ENCODE results near the gene ZNF391.
"Not testable (repeated sequence)": the region's sequence is repeated elsewhere in the genome, so short reads cannot be mapped to it uniquely, and the experiment has no call there.

ZNF391 gene

GRCh38 chr6:27424851-27425250, 36.3 kb downstream of the ZNF391 start:
- not testable (repeated sequence) for DNase-seq

DNA sequence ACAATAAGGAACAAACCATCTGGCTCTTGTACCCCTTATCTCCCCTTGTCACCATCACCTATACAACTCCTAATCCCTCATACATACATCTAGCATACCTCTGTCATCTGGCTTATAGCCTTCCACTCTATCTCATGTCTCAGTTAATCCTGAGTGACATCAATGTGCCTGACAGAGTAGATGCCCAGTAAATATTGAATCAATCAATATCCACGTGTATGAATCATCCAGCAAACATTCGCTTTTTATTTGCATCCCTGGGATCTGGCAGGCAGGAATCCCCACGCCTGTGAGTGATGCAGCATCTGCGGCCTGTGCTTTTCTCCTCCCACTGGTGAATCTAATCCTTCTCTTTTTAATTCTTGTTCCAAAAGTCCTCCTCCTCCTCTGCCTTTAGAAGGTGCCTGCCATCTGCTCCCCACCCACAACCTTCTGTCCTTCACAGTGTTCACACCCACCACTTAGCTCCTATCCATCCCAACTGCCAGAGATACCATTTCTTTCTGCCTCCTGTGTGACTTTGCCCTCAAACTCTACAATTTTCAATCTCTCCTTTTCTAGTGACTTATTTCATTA, 37.6 kb downstream of the ZNF391 start:
- no peak for DNase-seq

DNA sequence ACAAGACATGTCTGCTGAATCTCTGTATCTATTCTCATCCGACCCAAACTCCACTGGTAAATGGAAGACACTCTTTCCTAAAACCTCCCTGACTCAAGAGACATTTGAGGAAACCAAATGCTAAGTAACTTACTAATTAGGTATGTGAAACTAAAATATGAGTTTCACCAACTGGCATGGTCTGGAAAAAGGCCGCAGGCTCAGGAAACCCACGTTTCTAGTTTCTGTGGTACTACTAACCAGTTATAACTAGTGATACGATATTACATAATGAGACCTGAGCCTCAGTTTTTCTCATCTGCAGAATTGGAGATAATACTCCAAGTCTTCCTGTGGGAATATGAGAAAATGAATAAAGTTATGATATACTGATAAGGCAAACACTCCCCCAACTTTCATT, 39.9 kb downstream of the ZNF391 start:
- DNase-seq: no peak

DNA sequence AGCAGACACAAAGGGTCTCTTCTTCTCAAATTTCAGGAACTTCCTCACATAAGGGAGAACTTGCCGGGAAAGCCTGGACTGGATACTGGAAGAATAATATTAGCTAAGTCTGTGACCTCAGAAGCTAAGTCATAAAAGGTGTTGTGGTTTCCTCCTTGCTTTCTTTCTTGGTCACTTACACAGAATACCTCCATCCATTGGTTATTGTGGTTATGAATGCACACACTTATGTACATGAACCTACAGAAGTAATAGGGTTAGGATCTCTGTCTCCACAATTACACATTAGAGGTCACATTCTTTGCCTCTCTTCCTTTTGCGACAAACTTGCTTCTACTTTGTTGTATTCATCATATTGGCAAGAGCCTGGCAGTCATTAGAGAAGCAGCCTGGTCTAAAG, 40.4 kb downstream of the ZNF391 start:
- DNase-seq: no peak

GRCh38 chr6:27433714-27434113, 45.2 kb downstream of the ZNF391 start:
- DNase-seq: no peak

GRCh38 chr6:27439371-27439770, 50.8 kb downstream of the ZNF391 start:
- no peak for DNase-seq

DNA sequence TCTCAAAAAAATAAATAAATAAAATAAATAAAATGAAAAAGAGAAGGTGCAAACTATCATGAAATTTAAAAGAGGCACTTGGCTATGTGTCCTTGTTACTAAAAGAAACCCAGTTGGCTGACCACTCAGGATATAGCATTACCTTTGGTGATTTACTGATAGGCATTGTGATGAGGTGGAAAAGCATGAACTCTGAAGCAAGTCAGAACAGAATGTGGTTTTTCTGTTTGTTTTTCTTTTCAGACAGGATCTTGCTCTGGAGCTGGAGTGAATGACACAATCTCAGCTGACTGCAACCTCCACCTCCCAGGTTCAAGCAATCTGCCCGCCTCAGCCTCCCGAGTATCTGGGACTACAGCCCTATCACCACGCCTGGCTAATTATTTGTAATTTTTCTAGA, 52.4 kb downstream of the ZNF391 start:
- DNase-seq: no peak

DNA sequence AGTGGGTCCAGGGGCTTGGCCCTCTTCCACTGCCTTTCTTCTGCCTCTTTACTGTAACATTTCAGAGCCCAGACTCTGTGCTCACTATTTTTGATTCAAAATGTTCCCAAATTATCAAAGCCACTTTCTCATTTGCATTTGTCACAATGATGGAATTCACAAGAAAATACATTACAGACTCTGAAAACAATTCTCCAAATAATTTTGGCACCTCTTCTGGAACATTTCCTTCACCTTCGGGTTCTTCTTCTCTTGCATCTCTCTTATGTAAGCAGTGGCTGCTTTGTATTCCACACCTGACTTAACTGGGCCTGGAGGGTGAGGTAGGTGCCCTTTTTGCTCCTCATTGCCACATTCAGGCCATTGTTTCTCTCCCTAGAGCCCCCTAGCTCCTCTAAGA, 54.4 kb downstream of the ZNF391 start:
- DNase-seq: no peak

- no peak for DNase-seq
Observed at GRCh38 chr6:27448456-27448855, 59.9 kb downstream of the ZNF391 start.

DNA sequence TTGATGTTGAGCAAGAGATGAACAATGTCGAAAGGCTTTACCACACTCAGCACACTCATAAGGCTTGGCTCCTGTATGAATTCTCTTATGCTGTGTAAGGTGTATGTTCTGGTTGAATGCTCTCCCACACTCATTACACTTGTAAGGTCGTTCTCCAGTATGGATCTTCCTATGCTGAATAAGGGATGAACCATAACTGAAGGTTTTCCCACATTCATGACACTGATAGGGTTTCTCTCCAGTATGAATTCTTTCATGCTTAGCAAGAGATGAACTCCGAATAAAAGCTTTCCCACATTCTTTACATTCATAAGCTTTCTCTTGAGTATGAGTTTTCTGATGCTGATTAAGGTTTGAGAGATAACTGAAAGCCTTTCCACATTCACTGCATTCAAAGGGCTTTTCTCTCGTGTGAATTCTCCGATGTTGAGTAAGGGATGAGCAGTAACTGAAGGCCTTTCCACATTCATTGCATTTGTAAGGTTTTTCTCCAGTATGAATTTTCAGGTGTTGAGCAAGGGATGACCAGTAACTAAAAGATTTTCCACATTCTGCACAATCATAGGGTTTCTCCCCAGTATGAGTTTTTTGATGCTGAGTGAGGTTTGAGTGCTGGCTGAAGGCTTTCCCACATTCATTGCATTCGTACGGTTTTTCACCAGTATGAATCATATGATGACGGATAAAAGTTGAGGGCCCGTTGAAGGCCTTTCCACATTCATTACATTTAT, 63.3 kb downstream of the ZNF391 start:
- DNase-seq: no peak

DNA sequence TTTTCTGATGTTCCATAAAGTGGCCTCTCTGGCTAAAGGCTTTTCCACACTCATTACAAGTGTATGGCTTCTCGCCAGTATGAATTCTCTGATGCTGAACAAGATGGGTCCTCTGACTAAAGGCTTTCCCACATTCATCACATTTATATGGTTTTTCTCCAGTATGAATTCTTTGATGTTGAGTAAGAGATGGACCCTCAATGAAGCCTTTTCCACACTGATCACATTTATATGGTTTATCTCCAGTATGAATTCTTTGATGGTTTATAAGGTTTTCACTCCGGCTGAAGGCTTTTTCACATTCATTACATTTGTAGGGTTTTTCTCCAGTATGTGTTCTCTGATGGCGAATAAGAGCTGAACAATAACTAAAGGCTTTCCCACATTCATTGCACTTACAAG, 63.9 kb downstream of the ZNF391 start:
- DNase-seq: no peak

All from NCI-H446 treated with DMSO at 0.1 percent for 48 hours (cell line).